Measurements from ENCODE around the gene PM20D2.
"Not testable (repeated sequence)": the region's sequence is repeated elsewhere in the genome, so short reads cannot be mapped to it uniquely, and the experiment has no call there.

PM20D2 gene

GRCh38 chr6:89145956-89146717 is at the start of gene PM20D2:
Gene PM20D2, plus strand, starts transcription at chr6:89146055. Its CDS starts 90 bp downstream, at chr6:89146145.
- in situ Hi-C loops (cut with HindIII; ENCODE audit: low sequenced_read_pairs): no loop called here

GRCh38 chr6:89098461-89098860 is 47.4 kb upstream of the PM20D2 start:
- in situ Hi-C loops (cut with HindIII; ENCODE audit: low sequenced_read_pairs): no loop called here

GRCh38 chr6:89100114-89100513 is 45.7 kb upstream of the PM20D2 start:
- in situ Hi-C loops (cut with HindIII; ENCODE audit: low sequenced_read_pairs): no loop called here

GRCh38 chr6:89110284-89110683 is 35.6 kb upstream of the PM20D2 start:
- in situ Hi-C loops (cut with HindIII; ENCODE audit: low sequenced_read_pairs): no loop called here

- in situ Hi-C loops (cut with HindIII; ENCODE audit: low sequenced_read_pairs): no loop called here
Measured at GRCh38 chr6:89111933-89112332, 33.9 kb upstream of the PM20D2 start.

GRCh38 chr6:89116702-89117101 is 29.2 kb upstream of the PM20D2 start:
- in situ Hi-C loops (cut with HindIII; ENCODE audit: low sequenced_read_pairs): no loop called here

- in situ Hi-C loops (cut with HindIII; ENCODE audit: low sequenced_read_pairs): no loop called here
Measured at GRCh38 chr6:89117211-89118108, 28.4 kb upstream of the PM20D2 start, which contains the start of gene SRSF12. Gene SRSF12, minus strand, starts transcription at chr6:89118071. Its CDS starts 184 bp downstream, at chr6:89117887.

GRCh38 chr6:89118931-89119330 is 26.9 kb upstream of the PM20D2 start:
- in situ Hi-C loops (cut with HindIII; ENCODE audit: low sequenced_read_pairs): no loop called here

- in situ Hi-C loops (cut with HindIII; ENCODE audit: low sequenced_read_pairs): no loop called here
Measured at GRCh38 chr6:89120371-89120770, 25.5 kb upstream of the PM20D2 start.

- in situ Hi-C loops (cut with HindIII; ENCODE audit: low sequenced_read_pairs): no loop called here
Measured at GRCh38 chr6:89121934-89122333, 23.9 kb upstream of the PM20D2 start.

- in situ Hi-C loops (cut with HindIII; ENCODE audit: low sequenced_read_pairs): no loop called here
Measured at GRCh38 chr6:89122625-89123024, 23.2 kb upstream of the PM20D2 start.

GRCh38 chr6:89128256-89128671 is 17.6 kb upstream of the PM20D2 start:
- in situ Hi-C loops (cut with HindIII; ENCODE audit: low sequenced_read_pairs): not testable (repeated sequence)

GRCh38 chr6:89131599-89131998 is 14.3 kb upstream of the PM20D2 start:
- in situ Hi-C loops (cut with HindIII; ENCODE audit: low sequenced_read_pairs): no loop called here

- in situ Hi-C loops (cut with HindIII; ENCODE audit: low sequenced_read_pairs): no loop called here
Measured at GRCh38 chr6:89132057-89132456, 13.8 kb upstream of the PM20D2 start.

GRCh38 chr6:89133981-89134380 is 11.9 kb upstream of the PM20D2 start:
- in situ Hi-C loops (cut with HindIII; ENCODE audit: low sequenced_read_pairs): no loop called here

GRCh38 chr6:89134723-89135122 is 11.1 kb upstream of the PM20D2 start:
- in situ Hi-C loops (cut with HindIII; ENCODE audit: low sequenced_read_pairs): no loop called here

- in situ Hi-C loops (cut with HindIII; ENCODE audit: low sequenced_read_pairs): no loop called here
Measured at GRCh38 chr6:89138173-89138572, 7.7 kb upstream of the PM20D2 start.

- in situ Hi-C loops (cut with HindIII; ENCODE audit: low sequenced_read_pairs): no loop called here
Measured at GRCh38 chr6:89139509-89140346, 6.1 kb upstream of the PM20D2 start.

- in situ Hi-C loops (cut with HindIII; ENCODE audit: low sequenced_read_pairs): no loop called here
Measured at GRCh38 chr6:89140347-89141156, 5.3 kb upstream of the PM20D2 start.

GRCh38 chr6:89144354-89144906 is 1.4 kb upstream of the PM20D2 start:
- in situ Hi-C loops (cut with HindIII; ENCODE audit: low sequenced_read_pairs): no loop called here
